ENCODE data around the gene BAAT. TPM values are rescaled to one million over a fixed set of nuclear protein-coding genes. Genes with fewer than 3 reads are reported as not detected.
"Not testable (repeated sequence)": the region's sequence is repeated elsewhere in the genome, so short reads cannot be mapped to it uniquely, and the experiment has no call there.

Gene BAAT
- total and polyA plus RNA-seq, 2 experiments from 2014 or later = 0.19 TPM; not detected in 1

GRCh38 chr9:101333926-101334702 lies 50.7 kb downstream of the BAAT start:
- no peaks in the 10 kb centered on the region for H3K9me3 ChIP-seq (ENCODE audit: low read depth)
- WGBS, 2 experiments (ENCODE audit: low coverage in 1 of 2, low lambda C conversion rate in 2 of 2, missing lambda C conversion rate in 2 of 2) = 59 to 62% methylated on average over 24 to 25 of the region's 25 CpGs
- H2AFZ ChIP-seq = no peak overlapping the region
- no peaks in the 10 kb centered on the region for H3K4me1 ChIP-seq (ENCODE audit: insufficient read depth)
- H3K4me3 ChIP-seq = no peak overlapping the region
- no peak overlapping the region for H3K4me2 ChIP-seq (ENCODE audit: unreplicated experiment)
- no peak for DNase-seq
- H3F3A ChIP-seq (ENCODE audit: insufficient read depth) = no peaks in the 10 kb centered on the region
- H3K79me2 ChIP-seq (ENCODE audit: insufficient read depth) = no peaks in the 10 kb centered on the region
- H3K27ac ChIP-seq = no peak overlapping the region
- H3K9me2 ChIP-seq (ENCODE audit: insufficient read depth) = no peaks in the 10 kb centered on the region
- no peaks in the 10 kb centered on the region for H4K20me1 ChIP-seq (ENCODE audit: insufficient read depth)
- TF ChIP-seq EZH2 (IDR thresholded peaks at IDR 0.05; ENCODE audit: insufficient read depth, poor library complexity, severe bottlenecking) = no peak
- TF ChIP-seq EZH2phosphoT487 (IDR thresholded peaks at IDR 0.05; ENCODE audit: insufficient read depth, low read depth) = no peak
- H3K27me3 ChIP-seq (replicated peaks; ENCODE audit: insufficient read depth) = 0 out of 2 replicates have a peak, but pooled peaks cover 10% of the 10 kb centered on the region
- H3K9ac ChIP-seq = no peak overlapping the region
- in situ Hi-C loops (cut with MboI) = no loop called here
- no peaks in the 10 kb centered on the region for H3K36me3 ChIP-seq (ENCODE audit: low read depth)

DNA sequence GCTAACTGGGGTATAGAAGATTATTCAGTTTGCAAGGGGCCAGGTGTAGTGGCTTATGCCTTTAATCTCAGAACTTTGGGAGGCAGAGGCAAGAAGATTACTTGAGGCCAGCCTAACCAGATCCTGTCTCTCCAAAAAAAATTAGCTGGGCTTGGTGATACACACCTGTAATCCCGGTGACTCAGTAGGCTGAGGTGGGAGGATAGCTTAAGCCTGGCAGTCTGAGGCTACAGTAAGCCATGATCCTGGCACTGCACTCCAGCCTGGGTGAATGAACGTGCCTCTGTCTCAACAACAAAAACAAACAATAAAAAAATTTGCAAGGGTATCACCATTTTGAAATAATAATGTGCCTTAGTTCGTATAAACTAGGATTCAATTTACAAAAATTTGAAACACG lies 51.3 kb downstream of the BAAT start:
- Histone ChIP-seq H3K79me2 (ENCODE audit: insufficient read depth) (no peaks in the 10 kb centered on the region), H3K4me3 (no peak overlapping the region), H3F3A (ENCODE audit: insufficient read depth) (no peaks in the 10 kb centered on the region), H2AFZ (no peak overlapping the region), H3K9me3 (ENCODE audit: low read depth) (no peaks in the 10 kb centered on the region), H4K20me1 (ENCODE audit: insufficient read depth) (no peaks in the 10 kb centered on the region), H3K4me1 (ENCODE audit: insufficient read depth) (no peaks in the 10 kb centered on the region), H3K36me3 (ENCODE audit: low read depth) (no peaks in the 10 kb centered on the region), H3K4me2 (ENCODE audit: unreplicated experiment) (no peak overlapping the region), H3K27me3 (replicated peaks; ENCODE audit: insufficient read depth) (0 out of 2 replicates have a peak, but pooled peaks cover 10% of the 10 kb centered on the region), H3K27ac (no peak overlapping the region), H3K9ac (no peak overlapping the region), H3K9me2 (ENCODE audit: insufficient read depth) (no peaks in the 10 kb centered on the region)
- in situ Hi-C loops (cut with MboI) = no loop called here
- WGBS, 2 experiments (ENCODE audit: low coverage in 1 of 2, low lambda C conversion rate in 2 of 2, missing lambda C conversion rate in 2 of 2) = 38 to 48% methylated on average over 4 of the region's 4 CpGs
- TF ChIP-seq EZH2 (IDR thresholded peaks at IDR 0.05; ENCODE audit: insufficient read depth, poor library complexity, severe bottlenecking) (no peak), EZH2phosphoT487 (IDR thresholded peaks at IDR 0.05; ENCODE audit: insufficient read depth, low read depth) (no peak)
- no peak for DNase-seq

- H3K9me3 ChIP-seq (ENCODE audit: low read depth) = no peaks in the 10 kb centered on the region
- H4K20me1 ChIP-seq (ENCODE audit: insufficient read depth) = no peaks in the 10 kb centered on the region
- H3K4me1 ChIP-seq (ENCODE audit: insufficient read depth) = no peaks in the 10 kb centered on the region
- H3F3A ChIP-seq (ENCODE audit: insufficient read depth) = no peaks in the 10 kb centered on the region
- H3K9me2 ChIP-seq (ENCODE audit: insufficient read depth) = no peaks in the 10 kb centered on the region
- H3K4me3 ChIP-seq = no peak overlapping the region
- 0 out of 2 replicates have a peak, but pooled peaks cover 10% of the 10 kb centered on the region for H3K27me3 ChIP-seq (replicated peaks; ENCODE audit: insufficient read depth)
- H3K36me3 ChIP-seq (ENCODE audit: low read depth) = no peaks in the 10 kb centered on the region
- 73 to 85% methylated on average over 1 of the region's 1 CpG for WGBS, 2 experiments (ENCODE audit: low coverage in 1 of 2, low lambda C conversion rate in 2 of 2, missing lambda C conversion rate in 2 of 2)
- H3K9ac ChIP-seq = no peak overlapping the region
- in situ Hi-C loops (cut with MboI) = no loop called here
- TF ChIP-seq EZH2 (IDR thresholded peaks at IDR 0.05; ENCODE audit: insufficient read depth, poor library complexity, severe bottlenecking) (no peak), EZH2phosphoT487 (IDR thresholded peaks at IDR 0.05; ENCODE audit: insufficient read depth, low read depth) (no peak)
- no peaks in the 10 kb centered on the region for H3K79me2 ChIP-seq (ENCODE audit: insufficient read depth)
- H2AFZ ChIP-seq = no peak overlapping the region
- no peak overlapping the region for H3K27ac ChIP-seq
- DNase-seq = no peak
- H3K4me2 ChIP-seq (ENCODE audit: unreplicated experiment) = no peak overlapping the region
These were observed 52.4 kb downstream of the BAAT start for GRCh38 chr9:101332362-101332761.

DNA sequence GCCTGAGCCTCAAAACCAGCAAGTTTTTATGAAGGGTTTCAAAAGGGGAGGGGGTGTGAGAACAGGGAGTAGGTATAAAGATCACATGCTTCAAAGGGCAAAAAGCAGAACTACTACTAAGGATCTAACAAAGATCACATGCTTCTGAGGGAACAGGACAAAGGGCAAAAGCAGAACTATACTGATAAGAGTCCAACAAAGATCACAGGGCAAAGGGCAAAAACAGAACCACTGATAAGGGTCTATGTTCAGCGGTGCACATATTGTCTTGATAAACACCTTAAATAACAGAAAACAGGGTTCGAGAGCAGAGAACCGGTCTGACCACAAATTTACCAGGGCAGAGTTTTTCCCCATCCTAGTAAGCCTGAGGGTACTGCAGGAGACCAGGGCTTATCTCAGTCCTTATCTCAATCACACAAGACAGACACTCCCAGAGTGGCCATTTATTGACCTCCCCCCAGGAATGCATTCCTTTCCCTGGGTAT lies 57.3 kb downstream of the BAAT start:
- H2AFZ ChIP-seq; H3K4me1 ChIP-seq (ENCODE audit: insufficient read depth); H3K9me3 ChIP-seq (ENCODE audit: low read depth); H3K79me2 ChIP-seq (ENCODE audit: insufficient read depth); H3F3A ChIP-seq (ENCODE audit: insufficient read depth); H3K4me3 ChIP-seq; H3K36me3 ChIP-seq (ENCODE audit: low read depth); H3K9ac ChIP-seq; H3K4me2 ChIP-seq (ENCODE audit: unreplicated experiment); DNase-seq; H3K27me3 ChIP-seq (replicated peaks; ENCODE audit: insufficient read depth); in situ Hi-C loops (cut with MboI); H3K27ac ChIP-seq; H3K9me2 ChIP-seq (ENCODE audit: insufficient read depth); H4K20me1 ChIP-seq (ENCODE audit: insufficient read depth): not testable (repeated sequence)
- WGBS, 2 experiments (ENCODE audit: low coverage in 1 of 2, low lambda C conversion rate in 2 of 2, missing lambda C conversion rate in 2 of 2) = 35 to 39% methylated on average over 3 of the region's 3 CpGs
